SU-DHL-6 (cell line): ENCODE results near the gene TMEM117.

Source experiments
- CTCF ChIP-seq: fragments of 200-600 bp; sonication (generic); IDR thresholded peaks from one replicate; pipeline ENCODE4 v1.5.1; 2017; ENCODE audit warnings: antibody characterized with exemption, mild to moderate bottlenecking, low read length, moderate library complexity; ENCODE audit not compliant: insufficient read depth, poor library complexity, severe bottlenecking
- EZH2phosphoT487 ChIP-seq: fragments of 200-600 bp; sonication (generic), shearing (Covaris generic); conservative IDR thresholded peaks from 2 replicates; pipeline ENCODE4 v1.6.1; 2018; ENCODE audit warnings: mild to moderate bottlenecking, antibody characterized with exemption, low read length, moderate library complexity, mixed read lengths

GRCh38 chr12:43858096-43858495, 22.2 kb downstream of the TMEM117 start:
- TF ChIP-seq CTCF (no peak), EZH2phosphoT487 (no peak)
